ENCODE measurements around the gene AFF2.

DNA sequence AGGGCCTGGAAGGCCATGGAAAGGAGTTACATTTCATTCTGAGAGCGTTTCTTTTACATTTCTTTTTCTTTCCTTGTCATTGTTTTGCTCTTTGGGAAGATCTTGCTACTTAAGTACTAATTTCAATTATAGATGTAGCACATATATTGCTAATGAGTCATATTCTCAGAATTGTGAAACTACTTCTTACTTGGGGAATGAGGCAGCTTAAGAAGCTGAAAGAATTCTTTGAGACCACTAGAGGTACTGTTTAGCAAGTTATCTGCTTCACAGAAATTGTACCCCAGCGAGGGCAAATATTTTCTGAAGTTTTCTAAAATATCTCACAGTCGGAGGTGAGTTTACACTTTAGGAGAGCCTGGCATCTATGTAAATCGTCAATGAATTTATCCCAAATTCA, 100.6 kb downstream of the AFF2 start:
- TF ChIP-seq CTCF (IDR thresholded peaks at IDR 0.05 in 8 of 11, conservative IDR thresholded peaks at IDR 0.05 in 3 of 11) (no peak), POLR2A (IDR thresholded peaks at IDR 0.05) (no peak), POLR2AphosphoS5 (IDR thresholded peaks at IDR 0.05) (no peak)
